ENCODE results near the gene CRYBG2. TPM values are rescaled to one million over a fixed set of nuclear protein-coding genes. Genes with fewer than 3 reads are reported as not detected.

The CRYBG2 gene
- total RNA-seq, 4 donors from 2014 or later, result not detected

DNA sequence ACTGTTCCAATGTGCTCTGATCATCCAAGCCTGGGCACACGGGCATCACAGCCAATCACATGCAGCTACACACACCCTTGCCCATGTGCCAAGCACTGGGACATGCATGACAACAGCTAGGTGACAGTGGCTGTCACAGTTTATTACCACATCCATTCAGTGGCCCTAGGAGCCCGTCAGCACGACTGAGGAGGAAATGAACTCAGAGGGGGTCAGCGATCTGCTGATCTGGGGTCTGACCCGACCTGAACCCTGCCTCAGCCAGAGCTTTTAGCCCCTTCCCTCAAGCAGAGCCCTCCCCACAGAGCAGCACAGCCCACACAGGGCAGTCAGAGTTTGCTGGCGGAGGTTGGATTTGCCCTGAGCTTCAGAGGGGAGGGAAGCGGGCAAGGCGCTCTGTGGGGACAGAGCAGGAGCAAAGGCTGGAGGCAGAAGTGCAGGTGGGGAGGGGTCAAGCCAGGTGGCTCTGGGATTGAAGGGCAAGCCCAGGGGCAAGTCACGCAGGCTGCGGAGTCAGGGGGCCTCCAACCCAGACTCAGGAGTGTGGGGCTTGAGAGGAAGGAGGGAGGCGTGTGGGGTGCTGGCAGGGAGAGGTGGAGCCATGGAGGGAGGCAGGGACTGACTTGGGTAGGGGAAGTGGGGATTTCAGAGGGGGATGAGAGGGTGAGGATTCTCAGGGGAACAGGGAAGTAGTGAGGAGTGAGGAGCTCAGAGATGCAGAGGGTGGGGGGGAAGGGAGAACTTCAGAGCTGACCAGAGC is 63.6 kb downstream of the CRYBG2 start:
- H3K36me3 ChIP-seq, result no peaks in the 10 kb centered on the region
- H3K4me3 ChIP-seq, result no peak overlapping the region
- ATAC-seq (no peak), DNase-seq (peak in 1 of 2 donors; percentile 28)
- intact Hi-C loops (cut with DNase I; ENCODE audit: low total_unique reads) (no loop called here), in situ Hi-C loops (cut with MboI; ENCODE audit: low sequenced_read_pairs in 4 of 4) (no loop called here)
- peak overlapping the region; percentile 14 to 64 (median 49) for H3K27ac ChIP-seq
- no peaks in the 10 kb centered on the region for H3K9me3 ChIP-seq
- TF ChIP-seq, protein P1, sequence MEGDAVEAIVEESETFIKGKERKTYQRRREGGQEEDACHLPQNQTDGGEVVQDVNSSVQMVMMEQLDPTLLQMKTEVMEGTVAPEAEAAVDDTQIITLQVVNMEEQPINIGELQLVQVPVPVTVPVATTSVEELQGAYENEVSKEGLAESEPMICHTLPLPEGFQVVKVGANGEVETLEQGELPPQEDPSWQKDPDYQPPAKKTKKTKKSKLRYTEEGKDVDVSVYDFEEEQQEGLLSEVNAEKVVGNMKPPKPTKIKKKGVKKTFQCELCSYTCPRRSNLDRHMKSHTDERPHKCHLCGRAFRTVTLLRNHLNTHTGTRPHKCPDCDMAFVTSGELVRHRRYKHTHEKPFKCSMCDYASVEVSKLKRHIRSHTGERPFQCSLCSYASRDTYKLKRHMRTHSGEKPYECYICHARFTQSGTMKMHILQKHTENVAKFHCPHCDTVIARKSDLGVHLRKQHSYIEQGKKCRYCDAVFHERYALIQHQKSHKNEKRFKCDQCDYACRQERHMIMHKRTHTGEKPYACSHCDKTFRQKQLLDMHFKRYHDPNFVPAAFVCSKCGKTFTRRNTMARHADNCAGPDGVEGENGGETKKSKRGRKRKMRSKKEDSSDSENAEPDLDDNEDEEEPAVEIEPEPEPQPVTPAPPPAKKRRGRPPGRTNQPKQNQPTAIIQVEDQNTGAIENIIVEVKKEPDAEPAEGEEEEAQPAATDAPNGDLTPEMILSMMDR (IDR thresholded peaks at IDR 0.05 in 4 of 5, conservative IDR thresholded peaks at IDR 0.05 in 1 of 5), result no peak
- TF ChIP-seq POLR2A (IDR thresholded peaks at IDR 0.05), result no peak
- H3K27me3 ChIP-seq, result no peaks in the 10 kb centered on the region
- peaks cover 32% of the 10 kb centered on the region in 2 donors for H3K4me1 ChIP-seq

DNA sequence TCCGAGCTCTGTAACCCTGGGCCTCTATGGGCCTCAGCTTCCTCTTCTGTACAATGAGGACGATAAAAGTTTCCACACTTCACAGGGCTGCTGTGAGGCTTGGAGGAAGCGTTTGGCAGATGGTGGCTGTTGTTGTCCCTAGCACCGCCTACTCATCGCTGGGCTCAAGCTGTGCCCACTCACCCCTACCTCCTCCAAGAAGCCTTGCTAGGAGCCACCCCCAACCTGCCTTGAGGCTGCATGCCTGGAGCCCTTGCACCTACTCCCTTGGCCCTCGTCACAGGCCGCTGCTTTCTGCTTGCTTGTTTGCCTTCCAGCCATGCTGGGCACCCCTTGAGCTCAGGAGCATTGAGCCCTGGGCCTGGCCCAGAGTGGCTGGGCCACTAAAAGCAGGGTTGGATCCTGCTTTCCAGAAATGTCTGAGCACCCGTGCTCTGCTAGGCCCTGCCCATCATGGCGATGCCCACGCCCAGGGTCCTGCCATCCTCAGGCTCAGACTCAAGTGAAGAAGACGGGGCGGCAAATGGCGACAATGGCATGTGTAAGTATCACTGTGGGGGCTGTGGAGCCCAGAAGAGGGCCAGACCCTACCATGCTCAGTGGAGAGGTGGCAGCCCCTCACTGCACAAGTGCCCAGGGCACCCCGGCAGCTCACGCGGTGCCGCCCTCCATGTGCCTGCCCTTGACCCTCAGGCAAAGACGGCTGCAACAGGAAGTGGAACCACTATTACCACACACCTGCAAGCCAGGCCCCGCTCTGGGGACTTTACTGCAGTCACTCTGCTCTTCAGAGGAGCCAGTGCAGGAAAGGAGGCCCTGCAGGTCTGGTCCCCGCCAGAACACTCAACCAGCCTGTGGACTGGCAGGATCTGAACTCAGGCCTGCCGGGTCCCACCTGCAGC is 64.5 kb downstream of the CRYBG2 start:
- TF ChIP-seq, protein P1 (IDR thresholded peaks at IDR 0.05 in 4 of 5, conservative IDR thresholded peaks at IDR 0.05 in 1 of 5), result no peak
- intact Hi-C loops (cut with DNase I; ENCODE audit: low total_unique reads), result no loop called here
- no peaks in the 10 kb centered on the region for H3K36me3 ChIP-seq
- peak overlapping the region in 3 of 4 donors; percentile 23 to 94 (median 89) for H3K27ac ChIP-seq
- no peaks in the 10 kb centered on the region for H3K9me3 ChIP-seq
- DNase-seq, result peak in 1 of 2 donors; percentile 45
- ATAC-seq, result no peak
- no peak overlapping the region for H3K4me3 ChIP-seq
- peaks cover 41% of the 10 kb centered on the region in 2 donors for H3K4me1 ChIP-seq
- in situ Hi-C loops (cut with MboI; ENCODE audit: low sequenced_read_pairs in 4 of 4), result loop anchor here in 1 of 4 donors (5.0 kb wide), 1 partner anchor 33 kb away; no protein-coding TSS in a partner anchor
- no peaks in the 10 kb centered on the region for H3K27me3 ChIP-seq

DNA sequence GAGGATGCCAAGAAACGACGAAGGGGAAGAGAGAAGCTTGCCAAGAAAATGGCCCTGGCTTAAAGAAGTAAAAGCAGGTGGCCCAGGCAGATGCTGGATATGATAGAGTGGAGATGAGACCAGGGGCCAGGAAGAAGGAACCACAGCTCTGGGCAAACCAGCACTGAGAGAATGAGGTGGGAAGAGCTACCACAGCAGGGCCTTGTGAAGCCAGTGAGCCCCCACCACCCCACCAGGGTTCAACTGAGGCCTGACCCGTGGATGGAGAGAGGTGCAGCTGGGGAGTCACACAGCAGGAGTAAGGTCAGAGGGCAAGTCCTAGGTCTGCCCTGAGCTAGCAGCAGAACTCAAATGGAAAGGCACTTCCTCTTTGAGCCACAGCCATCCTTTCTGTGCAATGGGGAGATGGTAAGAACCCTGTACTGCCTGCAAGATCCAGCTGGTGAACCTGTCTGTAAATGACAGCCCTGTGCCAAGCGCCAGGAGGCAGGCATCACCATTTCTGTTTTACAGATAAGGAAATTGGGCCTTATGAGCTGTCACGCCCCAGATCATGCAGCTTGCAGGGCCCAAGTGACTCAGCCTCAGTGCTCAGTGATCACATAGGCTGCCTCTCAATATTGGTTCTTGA is 65.5 kb downstream of the CRYBG2 start:
- in situ Hi-C loops (cut with MboI; ENCODE audit: low sequenced_read_pairs in 4 of 4) (loop anchor here in 1 of 4 donors (5.0 kb wide), 1 partner anchor 34 kb away; no protein-coding TSS in a partner anchor), intact Hi-C loops (cut with DNase I; ENCODE audit: low total_unique reads) (no loop called here)
- Histone ChIP-seq H3K27me3 (no peaks in the 10 kb centered on the region), H3K4me1 (peaks cover 44 to 45% of the 10 kb centered on the region in 2 donors), H3K4me3 (no peak overlapping the region), H3K36me3 (no peaks in the 10 kb centered on the region), H3K27ac (peak overlapping the region; percentile 89 to 98 (median 93)), H3K9me3 (no peaks in the 10 kb centered on the region)
- DNase-seq (no peak), ATAC-seq (no peak)
- no peak for TF ChIP-seq POLR2A (IDR thresholded peaks at IDR 0.05)
- TF ChIP-seq, protein P1 (IDR thresholded peaks at IDR 0.05 in 4 of 5, conservative IDR thresholded peaks at IDR 0.05 in 1 of 5), result no peak

DNA sequence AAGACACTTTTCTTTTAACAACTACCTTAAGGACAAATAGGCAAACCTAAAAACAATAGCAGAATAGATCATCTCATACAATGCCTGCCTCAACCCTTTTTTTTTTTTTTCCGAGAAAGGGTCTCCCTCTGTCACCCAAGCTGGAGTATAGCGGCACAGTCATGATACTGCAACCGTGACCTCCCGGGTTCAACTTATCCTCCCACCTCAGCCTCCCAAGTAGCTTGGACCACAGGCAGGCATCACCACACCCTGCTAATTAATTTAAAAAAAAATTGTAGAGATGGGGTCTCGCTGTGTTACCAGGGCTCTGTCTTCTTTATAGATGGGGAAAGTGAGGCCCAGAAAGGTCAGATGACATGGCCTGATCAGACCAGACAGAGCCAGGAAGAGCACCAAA is 66.1 kb downstream of the CRYBG2 start:
- no peaks in the 10 kb centered on the region for H3K36me3 ChIP-seq
- no peak for DNase-seq
- ATAC-seq, result no peak
- peak overlapping the region; percentile 89 to 98 (median 93) for H3K27ac ChIP-seq
- in situ Hi-C loops (cut with MboI; ENCODE audit: low sequenced_read_pairs in 4 of 4) (loop anchor here in 1 of 4 donors (5.0 kb wide), 1 partner anchor 34 kb away; no protein-coding TSS in a partner anchor), intact Hi-C loops (cut with DNase I; ENCODE audit: low total_unique reads) (no loop called here)
- TF ChIP-seq, protein P1 (IDR thresholded peaks at IDR 0.05 in 4 of 5, conservative IDR thresholded peaks at IDR 0.05 in 1 of 5), result no peak
- no peak for TF ChIP-seq POLR2A (IDR thresholded peaks at IDR 0.05)
- H3K4me3 ChIP-seq, result no peak overlapping the region
- H3K4me1 ChIP-seq, result peaks cover 44 to 45% of the 10 kb centered on the region in 2 donors
- H3K9me3 ChIP-seq, result no peaks in the 10 kb centered on the region
- H3K27me3 ChIP-seq, result no peaks in the 10 kb centered on the region

Data from gastrocnemius medialis (tissue), 4 donors.